Mesendoderm (in vitro differentiated cells): ENCODE measurements around the gene SOS1.

Experiments used
- DNase-seq: peaks from one replicate; pipeline ENCODE4 v3.0.0; 2013
- H2AK5ac ChIP-seq: 2 replicates; pipeline ENCODE4 v1.6.1; 2013; ENCODE audit warnings: low read length, inconsistent platforms
- H2BK120ac ChIP-seq: 2 replicates; pipeline ENCODE4 v1.6.1; 2013; ENCODE audit warnings: low read depth, mild to moderate bottlenecking, low read length, moderate library complexity, mixed read lengths
- H2BK15ac ChIP-seq: replicated peaks from 2 replicates; pipeline ENCODE4 v1.6.1; 2013; ENCODE audit warnings: low read depth, mild to moderate bottlenecking, moderate library complexity
- H2BK5ac ChIP-seq: 2 replicates; pipeline ENCODE4 v1.6.1; 2013; ENCODE audit warnings: low read length, inconsistent platforms
- H3K18ac ChIP-seq: 2 replicates; pipeline ENCODE4 v1.6.1; 2013; ENCODE audit warnings: mild to moderate bottlenecking, low read length, mixed read lengths
- H3K23ac ChIP-seq: one replicate; pipeline ENCODE4 v1.6.1; 2013; ENCODE audit warnings: low read length
- H3K27ac ChIP-seq: 2 replicates; pipeline ENCODE4 v1.5.1; 2013; ENCODE audit warnings: low read depth, mild to moderate bottlenecking, inconsistent platforms, low read length, moderate library complexity
- H3K27me3 ChIP-seq: 2 replicates; pipeline ENCODE4 v1.6.1; 2013; ENCODE audit warnings: low read length, control low read depth, mild to moderate bottlenecking, inconsistent platforms; ENCODE audit not compliant: insufficient read depth, poor library complexity
- H3K36me3 ChIP-seq: 2 replicates; pipeline ENCODE4 v1.6.1; 2013; ENCODE audit warnings: low read length, inconsistent platforms; ENCODE audit not compliant: control insufficient read depth, insufficient read depth
- H3K4ac ChIP-seq: one replicate; pipeline ENCODE4 v1.6.1; 2013; ENCODE audit warnings: low read depth, mild to moderate bottlenecking, low read length, moderate library complexity
- H3K4me1 ChIP-seq: 2 replicates; pipeline ENCODE4 v1.6.1; 2013; ENCODE audit warnings: low read depth, low read length, inconsistent platforms; ENCODE audit not compliant: control insufficient read depth
- H3K4me2 ChIP-seq: 2 replicates; pipeline ENCODE4 v1.6.1; 2013; ENCODE audit warnings: low read length
- H3K4me3 ChIP-seq: 2 replicates; pipeline ENCODE4 v1.5.1; 2013; ENCODE audit warnings: mild to moderate bottlenecking, low read length
- H3K56ac ChIP-seq: one replicate; pipeline ENCODE4 v1.6.1; 2013; ENCODE audit warnings: low read length
- H3K79me1 ChIP-seq: 2 replicates; pipeline ENCODE4 v1.6.1; 2013; ENCODE audit warnings: low read length, inconsistent platforms
- H3K79me2 ChIP-seq: 2 replicates; pipeline ENCODE4 v1.6.1; 2013; ENCODE audit warnings: mild to moderate bottlenecking, low read length; ENCODE audit not compliant: control insufficient read depth, insufficient read depth
- H3K9ac ChIP-seq: 2 replicates; pipeline ENCODE4 v1.6.1; 2013; ENCODE audit warnings: low read length, inconsistent platforms
- H4K5ac ChIP-seq: one replicate; pipeline ENCODE4 v1.6.1; 2013; ENCODE audit warnings: low read length
- H4K8ac ChIP-seq: one replicate; pipeline ENCODE4 v1.6.1; 2013; ENCODE audit warnings: low read depth, mild to moderate bottlenecking, control low read depth, low read length, moderate library complexity
- WGBS: extraction: QIAGEN DNeasy Blood & Tissue Kit; methylation state at CpG from one replicate; pipeline ENCODE4 v1.1.7; 2013; ENCODE audit warnings: low lambda C conversion rate, missing lambda C conversion rate; ENCODE audit not compliant: insufficient coverage; ENCODE audit errors: extremely low coverage; 5-methylcytosine and 5-hydroxymethylcytosine counted together

SOS1 gene

GRCh38 chr2:39121523-39122063 lies 742 bp upstream of the SOS1 start:
- no peak overlapping the region for H2BK5ac ChIP-seq
- H3K4me3 ChIP-seq: no peak overlapping the region
- peak overlapping the region; percentile 90 for H3K9ac ChIP-seq
- no peak overlapping the region for H2BK15ac ChIP-seq
- H3K23ac ChIP-seq: no peak overlapping the region
- peaks cover 6% of the 10 kb centered on the region for H3K79me1 ChIP-seq
- H3K27me3 ChIP-seq: no peaks in the 10 kb centered on the region
- H3K18ac ChIP-seq: no peak overlapping the region
- H3K27ac ChIP-seq: peak overlapping the region; percentile 95
- WGBS: no CpG with 5 or more reads among the region's 7 CpGs
- H3K36me3 ChIP-seq: no peaks in the 10 kb centered on the region
- H3K56ac ChIP-seq: peak overlapping the region; percentile 97
- H3K4me2 ChIP-seq: peak overlapping the region; percentile 95
- DNase-seq: peak; percentile 26
- no peak overlapping the region for H2BK120ac ChIP-seq
- no peak overlapping the region for H4K5ac ChIP-seq
- peaks cover 25% of the 10 kb centered on the region for H3K79me2 ChIP-seq
- H2AK5ac ChIP-seq: no peak overlapping the region
- H3K4ac ChIP-seq: no peak overlapping the region
- no peak overlapping the region for H4K8ac ChIP-seq
- H3K4me1 ChIP-seq: peaks cover 5% of the 10 kb centered on the region

GRCh38 chr2:39120521-39120770 lies 405 bp downstream of the SOS1 start:
- peaks cover 5% of the 10 kb centered on the region for H3K4me1 ChIP-seq
- peak overlapping the region; percentile 85 for H3K4me3 ChIP-seq
- H2BK15ac ChIP-seq: no peak overlapping the region
- H3K23ac ChIP-seq: no peak overlapping the region
- peak overlapping the region; percentile 75 for H2BK120ac ChIP-seq
- H3K79me1 ChIP-seq: peaks cover 6% of the 10 kb centered on the region
- no peak overlapping the region for H2AK5ac ChIP-seq
- H3K56ac ChIP-seq: peak overlapping the region; percentile 97
- no peak overlapping the region for H3K4me2 ChIP-seq
- H3K4ac ChIP-seq: peak overlapping the region; percentile 96
- no peaks in the 10 kb centered on the region for H3K27me3 ChIP-seq
- no peak overlapping the region for H4K5ac ChIP-seq
- H3K36me3 ChIP-seq: no peaks in the 10 kb centered on the region
- peak overlapping the region; percentile 90 for H3K9ac ChIP-seq
- H2BK5ac ChIP-seq: no peak overlapping the region
- no peak overlapping the region for H4K8ac ChIP-seq
- H3K27ac ChIP-seq: peak overlapping the region; percentile 95
- peak overlapping the region; percentile 98 for H3K18ac ChIP-seq
- no peak for DNase-seq
- no CpG with 5 or more reads among the region's 37 CpGs for WGBS
- peaks cover 35% of the 10 kb centered on the region for H3K79me2 ChIP-seq

- Histone ChIP-seq H4K8ac (no peak overlapping the region), H3K36me3 (no peaks in the 10 kb centered on the region), H4K5ac (no peak overlapping the region), H3K4me3 (peak overlapping the region; percentile 85), H3K23ac (peak overlapping the region; percentile 15), H3K79me2 (peaks cover 36% of the 10 kb centered on the region), H3K4me1 (peaks cover 5% of the 10 kb centered on the region), H3K4me2 (peak overlapping the region; percentile 74), H3K56ac (peak overlapping the region; percentile 97), H3K18ac (peak overlapping the region; percentile 98), H2BK15ac (no peak overlapping the region), H3K27me3 (no peaks in the 10 kb centered on the region), H2AK5ac (no peak overlapping the region), H2BK120ac (peak overlapping the region; percentile 75), H3K9ac (peak overlapping the region; percentile 90), H3K4ac (peak overlapping the region; percentile 96), H3K27ac (peak overlapping the region; percentile 95), H3K79me1 (peaks cover 6% of the 10 kb centered on the region), H2BK5ac (no peak overlapping the region)
- DNase-seq: peak; percentile 71
- no CpG with 5 or more reads among the region's 63 CpGs for WGBS
Measured at GRCh38 chr2:39119732-39120520, 925 bp downstream of the SOS1 start.

GRCh38 chr2:39118786-39119499 lies 1.9 kb downstream of the SOS1 start:
- H4K8ac ChIP-seq: no peak overlapping the region
- H3K23ac ChIP-seq: no peak overlapping the region
- DNase-seq: no peak

GRCh38 chr2:39115556-39115955 lies 5.3 kb downstream of the SOS1 start:
- no peak overlapping the region for H3K23ac ChIP-seq
- H3K4me3 ChIP-seq: no peak overlapping the region
- no peak overlapping the region for H3K18ac ChIP-seq
- H2AK5ac ChIP-seq: no peak overlapping the region
- WGBS: no CpG with 5 or more reads among the region's 1 CpG
- peaks cover 9% of the 10 kb centered on the region for H3K79me1 ChIP-seq
- H3K4ac ChIP-seq: no peak overlapping the region
- no peaks in the 10 kb centered on the region for H3K36me3 ChIP-seq
- H2BK15ac ChIP-seq: no peak overlapping the region
- no peak overlapping the region for H3K9ac ChIP-seq
- H3K27me3 ChIP-seq: no peaks in the 10 kb centered on the region
- H3K4me2 ChIP-seq: no peak overlapping the region
- no peak overlapping the region for H3K56ac ChIP-seq
- H3K4me1 ChIP-seq: peaks cover 3% of the 10 kb centered on the region
- no peak overlapping the region for H2BK5ac ChIP-seq
- no peak overlapping the region for H3K27ac ChIP-seq
- H3K79me2 ChIP-seq: peaks cover 54% of the 10 kb centered on the region
- no peak overlapping the region for H4K5ac ChIP-seq
- DNase-seq: no peak
- H2BK120ac ChIP-seq: no peak overlapping the region
- no peak overlapping the region for H4K8ac ChIP-seq

More at GRCh38 chr2:39118786-39119499, 1.9 kb downstream of the SOS1 start:
- Histone ChIP-seq H3K56ac (peak overlapping the region; percentile 54), H4K5ac (no peak overlapping the region), H3K27me3 (no peaks in the 10 kb centered on the region), H3K9ac (peak overlapping the region; percentile 44), H2AK5ac (no peak overlapping the region), H3K4me2 (peak overlapping the region; percentile 45), H3K36me3 (no peaks in the 10 kb centered on the region), H3K4me3 (no peak overlapping the region), H3K18ac (no peak overlapping the region), H3K27ac (no peak overlapping the region), H2BK120ac (no peak overlapping the region), H2BK5ac (no peak overlapping the region), H2BK15ac (no peak overlapping the region), H3K79me2 (peaks cover 39% of the 10 kb centered on the region), H3K4me1 (peaks cover 5% of the 10 kb centered on the region), H3K79me1 (peaks cover 6% of the 10 kb centered on the region), H3K4ac (no peak overlapping the region)
- WGBS: no CpG with 5 or more reads among the region's 6 CpGs
